Thyroid gland (tissue), 4 donors: ENCODE measurements around the gene PRKCH. TPM values are rescaled to one million over a fixed set of nuclear protein-coding genes. Genes with fewer than 3 reads are reported as not detected.

Source experiments
- DNase-seq, 2 donors: peaks; one replicate each; pipeline ENCODE4 v3.0.0-alpha.2; 2019
- H3K27ac ChIP-seq, 3 donors: fragments of 200-600 bp; sonication (generic); 1 replicate in 2 of 3; 2 replicates in 1 of 3; pipeline ENCODE4 v1.5.1; 2016 to 2019; ENCODE audit warnings: mild to moderate bottlenecking in 1 of 3, moderate library complexity in 1 of 3
- H3K27me3 ChIP-seq: fragments of 200-600 bp; sonication (generic); one replicate; pipeline ENCODE4 v1.5.1; 2019
- H3K36me3 ChIP-seq, 2 donors: fragments of 200-600 bp; sonication (generic); one replicate each; pipeline ENCODE4 v1.5.1; 2016 to 2019
- H3K4me1 ChIP-seq, 2 donors: fragments of 200-600 bp; sonication (generic); one replicate each; pipeline ENCODE4 v1.5.1; 2017 to 2019
- H3K4me3 ChIP-seq, 3 donors: fragments of 200-600 bp; sonication (generic); replicated peaks in 1 of 3; 1 replicate in 2 of 3; 2 replicates in 1 of 3; pipeline ENCODE4 v1.5.1; 2016; ENCODE audit warnings: mild to moderate bottlenecking in 1 of 3
- H3K9me3 ChIP-seq: fragments of 200-600 bp; sonication (generic); one replicate; pipeline ENCODE4 v1.5.1; 2017
- POLR2A ChIP-seq, 2 donors: fragments of 450-650 bp; IDR thresholded peaks; one replicate each; pipeline ENCODE4 v1.6.1; 2017; ENCODE audit warnings: antibody characterized with exemption in 2 of 2, mild to moderate bottlenecking in 2 of 2, moderate library complexity in 1 of 2
- WGBS, 2 donors: methylation state at CpG; one replicate each; pipeline ENCODE4 v1.1.5; 2017; 5-methylcytosine and 5-hydroxymethylcytosine counted together
- intact Hi-C: fragments of 100-400 bp; cut with DNase I; formaldehyde crosslinking; loops from one replicate; pipeline ENCODE4 v1.15.1; 2023
- total RNA-seq, 4 donors: library from RNA; depleted of rRNA; stranded (reverse); fragments of >200 nt; gene quantifications; one replicate each; pipeline ENCODE4 v1.2.3, GENCODE V29; 2016
- TF ChIP-seq, protein P1 (sequence below), 6 experiments: fragments of 200-600 bp in 3 of 6; fragments of 450-650 bp in 3 of 6; sonication (generic) in 3 of 6; IDR thresholded peaks; one replicate each; pipeline ENCODE4 v1.5.1; 2016 to 2019; ENCODE audit warnings: antibody characterized with exemption in 6 of 6, mild to moderate bottlenecking in 2 of 6, inconsistent platforms in 1 of 6, moderate library complexity in 1 of 6

The PRKCH gene
- total RNA-seq, 4 donors from 2014 or later: 34.0 to 68.7 (median 49.8) TPM

DNA sequence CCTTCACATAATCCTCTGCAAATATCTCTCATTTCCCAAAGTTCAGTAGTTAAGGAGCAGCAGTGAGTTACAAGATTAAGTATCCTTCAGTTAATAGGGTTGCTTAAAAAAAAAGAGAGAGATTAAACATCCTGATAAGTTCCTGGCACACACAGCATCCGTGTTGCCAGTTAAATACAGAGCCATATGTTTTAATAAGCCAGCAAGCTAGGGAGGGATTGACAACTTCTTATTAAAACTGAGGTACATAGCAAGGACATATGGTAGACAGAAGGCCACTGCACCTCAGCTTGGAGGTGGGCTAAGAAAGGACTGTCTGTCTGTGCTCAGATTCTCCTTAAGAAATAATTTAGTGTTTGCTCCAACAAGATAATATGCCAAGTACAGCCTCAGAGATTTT, 30.7 kb upstream of the PRKCH start:
- WGBS, 2 donors: 41 to 44% methylated on average over 1 of the region's 1 CpG
- no peak overlapping the region for H3K27ac ChIP-seq
- intact Hi-C loops: loop anchor here (10.0 kb wide), 1 partner anchor 544 kb away; no protein-coding TSS in a partner anchor
- no peaks in the 10 kb centered on the region for H3K27me3 ChIP-seq
- no peak for DNase-seq
- H3K9me3 ChIP-seq: no peaks in the 10 kb centered on the region
- no peak overlapping the region for H3K4me3 ChIP-seq
- no peak for TF ChIP-seq POLR2A (IDR thresholded peaks at IDR 0.05)
- TF ChIP-seq, protein P1, sequence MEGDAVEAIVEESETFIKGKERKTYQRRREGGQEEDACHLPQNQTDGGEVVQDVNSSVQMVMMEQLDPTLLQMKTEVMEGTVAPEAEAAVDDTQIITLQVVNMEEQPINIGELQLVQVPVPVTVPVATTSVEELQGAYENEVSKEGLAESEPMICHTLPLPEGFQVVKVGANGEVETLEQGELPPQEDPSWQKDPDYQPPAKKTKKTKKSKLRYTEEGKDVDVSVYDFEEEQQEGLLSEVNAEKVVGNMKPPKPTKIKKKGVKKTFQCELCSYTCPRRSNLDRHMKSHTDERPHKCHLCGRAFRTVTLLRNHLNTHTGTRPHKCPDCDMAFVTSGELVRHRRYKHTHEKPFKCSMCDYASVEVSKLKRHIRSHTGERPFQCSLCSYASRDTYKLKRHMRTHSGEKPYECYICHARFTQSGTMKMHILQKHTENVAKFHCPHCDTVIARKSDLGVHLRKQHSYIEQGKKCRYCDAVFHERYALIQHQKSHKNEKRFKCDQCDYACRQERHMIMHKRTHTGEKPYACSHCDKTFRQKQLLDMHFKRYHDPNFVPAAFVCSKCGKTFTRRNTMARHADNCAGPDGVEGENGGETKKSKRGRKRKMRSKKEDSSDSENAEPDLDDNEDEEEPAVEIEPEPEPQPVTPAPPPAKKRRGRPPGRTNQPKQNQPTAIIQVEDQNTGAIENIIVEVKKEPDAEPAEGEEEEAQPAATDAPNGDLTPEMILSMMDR (IDR thresholded peaks at IDR 0.05): no peak
- no peaks in the 10 kb centered on the region for H3K36me3 ChIP-seq
- no peaks in the 10 kb centered on the region for H3K4me1 ChIP-seq

DNA sequence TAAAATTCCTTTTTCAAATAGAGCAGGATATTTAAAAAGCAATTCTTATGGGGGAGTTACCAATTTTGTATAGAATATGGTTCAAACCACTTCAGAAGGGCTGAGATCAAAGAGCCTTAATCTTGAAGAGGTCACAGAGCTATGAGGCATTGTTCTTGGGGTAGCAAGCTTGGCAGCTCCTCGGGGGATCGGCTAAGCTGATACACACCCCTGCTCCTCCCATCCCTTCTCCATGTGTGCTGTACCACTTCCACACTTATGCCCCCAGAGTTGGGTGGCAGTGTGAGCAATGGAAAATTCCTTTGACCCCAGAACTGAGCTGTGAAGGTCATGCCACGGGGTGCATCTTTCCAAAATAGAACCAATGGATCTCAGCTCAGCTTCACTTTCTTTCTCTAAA, 25.2 kb upstream of the PRKCH start:
- no peaks in the 10 kb centered on the region for H3K9me3 ChIP-seq
- no peaks in the 10 kb centered on the region for H3K36me3 ChIP-seq
- H3K27ac ChIP-seq: no peak overlapping the region
- no peaks in the 10 kb centered on the region for H3K4me1 ChIP-seq
- H3K27me3 ChIP-seq: no peaks in the 10 kb centered on the region
- WGBS, 2 donors: 50 to 79% methylated on average over 3 of the region's 3 CpGs
- TF ChIP-seq POLR2A (IDR thresholded peaks at IDR 0.05): no peak
- TF ChIP-seq, protein P1 (IDR thresholded peaks at IDR 0.05): no peak
- no peak for DNase-seq
- no peak overlapping the region for H3K4me3 ChIP-seq
- intact Hi-C loops: loop anchor here (5.0 to 10.0 kb wide), 2 partner anchors 161 to 539 kb away; no protein-coding TSS in a partner anchor

DNA sequence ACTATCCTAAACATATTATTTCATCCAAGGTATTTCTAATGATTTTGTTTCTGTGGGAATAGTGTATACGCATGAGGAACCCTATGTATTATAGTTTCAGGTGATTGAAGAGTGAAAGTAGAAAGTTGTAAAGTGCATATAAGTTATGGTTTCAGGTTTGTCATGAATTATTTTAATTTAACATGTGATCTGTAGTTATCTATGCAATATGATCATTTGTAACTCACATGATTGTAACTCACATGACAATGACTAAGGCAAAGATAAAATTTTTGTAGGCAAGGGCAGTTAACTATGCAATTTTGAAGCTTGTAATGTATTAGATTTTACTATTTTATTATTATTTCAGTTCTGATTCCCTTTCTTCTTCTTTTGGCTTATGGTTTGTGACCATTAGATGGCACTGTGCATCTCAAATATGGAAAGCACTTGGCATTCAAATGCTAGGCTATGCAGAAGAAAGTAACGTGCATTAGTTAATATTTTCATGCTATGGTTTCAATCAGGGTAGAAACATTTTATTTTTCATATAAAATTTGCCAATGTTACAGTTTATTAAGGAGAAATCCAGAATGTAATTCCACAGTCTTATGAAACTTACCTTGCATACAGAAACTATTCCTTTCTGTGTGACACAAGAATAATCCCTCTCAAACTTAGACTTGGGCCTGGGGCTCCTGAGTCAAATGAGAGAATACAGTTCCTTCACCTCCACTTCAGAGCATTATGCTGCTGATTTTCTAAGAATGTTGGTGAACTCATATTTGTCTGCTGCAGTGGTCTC, 24.5 kb upstream of the PRKCH start:
- Histone ChIP-seq H3K4me1 (no peaks in the 10 kb centered on the region), H3K4me3 (no peak overlapping the region), H3K27ac (peak overlapping the region in 1 of 3 donors; percentile 5), H3K27me3 (no peaks in the 10 kb centered on the region), H3K36me3 (no peaks in the 10 kb centered on the region), H3K9me3 (no peaks in the 10 kb centered on the region)
- 33 to 40% methylated on average over 2 of the region's 2 CpGs for WGBS, 2 donors
- DNase-seq: no peak
- intact Hi-C loops: loop anchor here (5.0 to 10.0 kb wide), 2 partner anchors 160 to 538 kb away; no protein-coding TSS in a partner anchor
- TF ChIP-seq POLR2A (IDR thresholded peaks at IDR 0.05): no peak
- TF ChIP-seq, protein P1 (IDR thresholded peaks at IDR 0.05): peak in 5 of 6 experiments; percentile 41 to 72 (median 64)

DNA sequence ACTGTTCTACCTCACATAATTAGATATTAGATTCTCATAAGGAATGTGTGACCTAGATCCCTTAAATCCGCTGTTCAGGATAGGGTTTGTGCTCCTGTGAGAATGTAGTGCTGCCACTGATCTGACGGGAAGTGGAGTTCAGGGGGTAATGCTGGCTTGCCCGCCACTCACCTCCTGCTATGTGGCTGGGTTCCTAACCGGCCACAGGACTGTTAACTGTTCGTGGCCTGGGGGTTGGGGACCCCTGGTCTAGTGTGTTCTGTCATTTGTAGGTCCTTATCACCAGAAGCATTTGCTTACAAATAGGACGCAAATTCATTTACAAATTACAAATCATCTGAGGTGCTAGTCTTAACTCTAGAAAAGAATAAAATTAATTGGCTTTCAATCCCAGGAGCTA, 23.8 kb upstream of the PRKCH start:
- intact Hi-C loops: loop anchor here (5.0 to 10.0 kb wide), 2 partner anchors 160 to 537 kb away; no protein-coding TSS in a partner anchor
- peak overlapping the region in 1 of 3 donors; percentile 5 for H3K27ac ChIP-seq
- H3K4me3 ChIP-seq: no peak overlapping the region
- no peaks in the 10 kb centered on the region for H3K27me3 ChIP-seq
- 80 to 89% methylated on average over 6 of the region's 6 CpGs for WGBS, 2 donors
- no peak for DNase-seq
- no peaks in the 10 kb centered on the region for H3K9me3 ChIP-seq
- H3K4me1 ChIP-seq: no peaks in the 10 kb centered on the region
- TF ChIP-seq, protein P1 (IDR thresholded peaks at IDR 0.05): no peak
- TF ChIP-seq POLR2A (IDR thresholded peaks at IDR 0.05): no peak
- H3K36me3 ChIP-seq: no peaks in the 10 kb centered on the region

DNA sequence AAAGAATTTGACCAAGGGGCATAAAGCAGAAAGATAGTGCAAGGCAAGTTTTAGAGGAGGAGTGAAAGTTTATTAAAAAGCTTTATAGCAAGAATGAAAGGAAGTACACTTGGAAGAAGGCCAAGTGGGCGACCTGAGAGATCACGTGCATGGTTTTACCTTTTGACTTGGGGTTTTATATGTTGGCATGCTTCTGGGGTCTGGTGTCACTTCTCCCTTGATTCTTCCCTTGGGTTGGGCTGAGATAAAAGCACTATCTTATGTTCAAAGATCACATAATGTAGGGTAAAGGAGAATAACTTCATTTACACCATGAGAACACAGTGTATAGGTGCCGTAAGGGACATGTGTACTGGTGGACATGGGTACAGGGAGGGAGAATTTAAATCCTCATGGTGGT, 22.6 kb upstream of the PRKCH start:
- no peak overlapping the region for H3K27ac ChIP-seq
- no peaks in the 10 kb centered on the region for H3K4me1 ChIP-seq
- intact Hi-C loops: loop anchor here (5.0 to 10.0 kb wide), 2 partner anchors 158 to 536 kb away; no protein-coding TSS in a partner anchor
- H3K4me3 ChIP-seq: no peak overlapping the region
- H3K27me3 ChIP-seq: no peaks in the 10 kb centered on the region
- WGBS, 2 donors: 60 to 69% methylated on average over 3 of the region's 3 CpGs
- no peaks in the 10 kb centered on the region for H3K9me3 ChIP-seq
- H3K36me3 ChIP-seq: no peaks in the 10 kb centered on the region
- TF ChIP-seq POLR2A (IDR thresholded peaks at IDR 0.05): no peak
- TF ChIP-seq, protein P1 (IDR thresholded peaks at IDR 0.05): no peak
- DNase-seq: no peak
